Measurements from ENCODE around the gene ARL5A.

- TF ChIP-seq CTCF (IDR thresholded peaks at IDR 0.05), result no peak
- no peak for TF ChIP-seq EP300 (IDR thresholded peaks at IDR 0.05)
- TF ChIP-seq POLR2AphosphoS5 (IDR thresholded peaks at IDR 0.05), result no peak
- TF ChIP-seq POLR2A (IDR thresholded peaks at IDR 0.05; ENCODE audit: low read depth), result no peak
Measured at GRCh38 chr2:151860210-151860609, 32.0 kb upstream of the ARL5A start.

Data from esophagus muscularis mucosa (tissue), 4 donors.